NCI-H510A treated with DMSO at 0.1 percent for 48 hours (cell line): ENCODE results near the gene LITAFD.
"Not testable (repeated sequence)": the region's sequence is repeated elsewhere in the genome, so short reads cannot be mapped to it uniquely, and the experiment has no call there.

Experiments
- DNase-seq: peaks from one replicate; lab custom pipeline; 2025; lab: John Stamatoyannopoulos, UW

Gene LITAFD

GRCh38 chr16:8894736-8895334 is 12.7 kb downstream of the LITAFD start:
- DNase-seq, result no peak

- no peak for DNase-seq
These were observed 16.6 kb downstream of the LITAFD start for GRCh38 chr16:8898660-8899318.

- DNase-seq, result no peak
These were observed 17.7 kb downstream of the LITAFD start for GRCh38 chr16:8899709-8900317.

GRCh38 chr16:8900343-8900742 is 18.2 kb downstream of the LITAFD start:
- DNase-seq, result no peak

GRCh38 chr16:8901320-8901861 is 19.2 kb downstream of the LITAFD start:
- DNase-seq, result no peak

GRCh38 chr16:8903004-8903403 is 20.9 kb downstream of the LITAFD start:
- DNase-seq, result no peak

- no peak for DNase-seq
These were observed 21.9 kb downstream of the LITAFD start for GRCh38 chr16:8904018-8904430.

- DNase-seq, result no peak
These were observed 23.1 kb downstream of the LITAFD start for GRCh38 chr16:8905168-8905762.

GRCh38 chr16:8905795-8906591 is 23.8 kb downstream of the LITAFD start:
- DNase-seq, result no peak

- DNase-seq, result no peak
These were observed 24.9 kb downstream of the LITAFD start for GRCh38 chr16:8907096-8907495.

GRCh38 chr16:8908810-8909468 is 26.8 kb downstream of the LITAFD start:
- DNase-seq, result no peak

GRCh38 chr16:8910811-8911210 is 28.7 kb downstream of the LITAFD start:
- DNase-seq, result no peak

- DNase-seq, result no peak
These were observed 30.6 kb downstream of the LITAFD start for GRCh38 chr16:8912793-8913192.

- DNase-seq, result no peak
These were observed 31.9 kb downstream of the LITAFD start for GRCh38 chr16:8914098-8914497.

- DNase-seq, result no peak
These were observed 33.7 kb downstream of the LITAFD start for GRCh38 chr16:8915722-8916301.

GRCh38 chr16:8916541-8917225 is 34.5 kb downstream of the LITAFD start:
- DNase-seq, result no peak

- DNase-seq, result not testable (repeated sequence)
These were observed 35.2 kb downstream of the LITAFD start for GRCh38 chr16:8917336-8917735.

- no peak for DNase-seq
These were observed 37.2 kb downstream of the LITAFD start for GRCh38 chr16:8919089-8919933.

GRCh38 chr16:8919934-8920462 is 37.8 kb downstream of the LITAFD start:
- DNase-seq, result no peak
